Pancreas (tissue), 10 donors: ENCODE data around the gene EYA3. TPM values are rescaled to one million over a fixed set of nuclear protein-coding genes. Genes with fewer than 3 reads are reported as not detected.

Experiments used
- ATAC-seq, 4 donors: fragments of 200-7000 bp; cut with Tn5 transposase; one replicate each; pipeline versions ENCODE4 v1.8.0 to v1.9.1; 2020; ENCODE audit warnings: mild to moderate bottlenecking in 4 of 4, moderate library complexity in 4 of 4
- DNase-seq, 6 donors: peaks; one replicate each; pipeline ENCODE4 v3.0.0-alpha.2; 2020
- FAIRE-seq: peaks from 2 replicates; lab custom pipeline; 2012; peaks lifted over from hg19 to GRCh38; lab: Jason Lieb, UNC
- H3K27ac ChIP-seq, 4 donors: fragments of 200-600 bp; sonication (generic); 1 replicate in 3 of 4; 2 replicates in 1 of 4; pipeline versions ENCODE4 v1.5.0 to v1.8.0; 2020
- H3K27me3 ChIP-seq, 4 donors: fragments of 200-600 bp; one replicate each; pipeline ENCODE4 v1.8.0; 2021
- H3K36me3 ChIP-seq, 3 donors: fragments of 200-600 bp; sonication (generic) in 1 of 3; one replicate each; pipeline versions ENCODE4 v1.5.0 to v1.8.0; 2020 to 2021
- H3K4me1 ChIP-seq, 3 donors: fragments of 200-600 bp; one replicate each; pipeline ENCODE4 v1.8.0; 2021
- H3K4me3 ChIP-seq, 4 donors: fragments of 200-600 bp; sonication (generic) in 2 of 4; one replicate each; pipeline versions ENCODE4 v1.5.0 to v1.8.0; 2020 to 2021
- H3K9me3 ChIP-seq, 4 donors: fragments of 200-600 bp; one replicate each; pipeline ENCODE4 v1.8.0; 2021
- CTCF ChIP-seq, 4 donors: fragments of 200-600 bp; sonication (generic) in 3 of 4; IDR thresholded peaks; one replicate each; pipeline versions ENCODE4 v1.5.0 to v1.8.0; 2021; ENCODE audit warnings: antibody characterized with exemption in 4 of 4
- WGBS, 2 donors: extraction: QIAGEN DNeasy Blood & Tissue Kit; methylation state at CpG; one replicate each; pipeline ENCODE4 v1.1.7; 2013; 5-methylcytosine and 5-hydroxymethylcytosine counted together
- intact Hi-C, 3 donors: fragments of 100-400 bp; cut with DNase I; formaldehyde crosslinking; loops; one replicate each; pipeline versions ENCODE4 v1.11.1 to v1.14.2; 2022
- polyA plus RNA-seq, 2 donors: library from polyadenylated mRNA; stranded (reverse); fragments of 200-250 nt; gene quantifications; one replicate each; pipeline ENCODE4 v1.2.3, GENCODE V29; 2013
- total RNA-seq, 6 donors: library from RNA; stranded (reverse); fragmentation: NEBNext Ultra II Directional in 4 of 6; extraction: Animal tissue kit (Norgen Biotek cat#: 25700) in 4 of 6; gene quantifications; one replicate each; pipeline versions ENCODE4 v1.2.1 to v1.2.4, GENCODE V29; 2021 to 2023
- donor health status: healthy with polysubstance abuse.
- donor health status: DM: no; HTN: no; CAD: no; lungs with moderate emphysema.
- donor health status: DM: no; HTN: no; CAD: no.
- donor health status: control.
- donor health status: control.
- donor health status: Bipolar disorder and iron deficiency.
- donor health status: DM: yes; HTN: yes; CAD: no.
- donor health status: DM: no; HTN: no; CAD: no.
- donor health status: DM: no; HTN: no; CAD: no.
- donor health status: DM: yes; HTN: yes; CAD: no.

Gene EYA3
- total and polyA plus RNA-seq, 8 donors: 3.4 to 14.6 (median 6.9) TPM

GRCh38 chr1:28104866-28105467, 16.6 kb upstream of the EYA3 start:
- no peaks in the 10 kb centered on the region for H3K9me3 ChIP-seq
- peak overlapping the region in 3 of 4 donors; percentile 7 to 31 (median 23) for H3K4me3 ChIP-seq
- WGBS, 2 donors: 8 to 16% methylated on average over 11 of the region's 11 CpGs
- H3K4me1 ChIP-seq: no peaks in the 10 kb centered on the region
- TF ChIP-seq CTCF (IDR thresholded peaks at IDR 0.05): no peak
- H3K36me3 ChIP-seq: no peaks in the 10 kb centered on the region
- H3K27ac ChIP-seq: peak overlapping the region in 3 of 4 donors; percentile 18 to 65 (median 57)
- ATAC-seq: peak; percentile 98 to 100 (median 99)
- peak; percentile 62 to 81 (median 68) for DNase-seq
- no peaks in the 10 kb centered on the region for H3K27me3 ChIP-seq
- intact Hi-C loops: loop anchor here in 1 of 3 donors (10.0 kb wide), 1 partner anchor 100 kb away; no protein-coding TSS in a partner anchor
- FAIRE-seq: no peak

- H3K36me3 ChIP-seq: no peaks in the 10 kb centered on the region
- intact Hi-C loops: loop anchor here in 1 of 3 donors (10.0 kb wide), 1 partner anchor 103 kb away; no protein-coding TSS in a partner anchor
These were observed 13.8 kb upstream of the EYA3 start for GRCh38 chr1:28102189-28102588.

GRCh38 chr1:28099050-28099769, 10.8 kb upstream of the EYA3 start:
- intact Hi-C loops: no loop called here
- WGBS, 2 donors: 76 to 78% methylated on average over 5 of the region's 5 CpGs
- no peaks in the 10 kb centered on the region for H3K27me3 ChIP-seq
- no peaks in the 10 kb centered on the region for H3K36me3 ChIP-seq
- no peak overlapping the region for H3K4me3 ChIP-seq
- H3K4me1 ChIP-seq: no peaks in the 10 kb centered on the region
- H3K27ac ChIP-seq: no peak overlapping the region
- no peaks in the 10 kb centered on the region for H3K9me3 ChIP-seq
- no peak for FAIRE-seq
- no peak for DNase-seq
- ATAC-seq: no peak
- TF ChIP-seq CTCF (IDR thresholded peaks at IDR 0.05): no peak

More at GRCh38 chr1:28102189-28102588, 13.8 kb upstream of the EYA3 start:
- Histone ChIP-seq H3K4me1 (no peaks in the 10 kb centered on the region), H3K4me3 (no peak overlapping the region), H3K27ac (no peak overlapping the region), H3K9me3 (no peaks in the 10 kb centered on the region), H3K27me3 (no peaks in the 10 kb centered on the region)
- FAIRE-seq (no peak), DNase-seq (no peak), ATAC-seq (no peak)
- 65 to 78% methylated on average over 1 of the region's 1 CpG for WGBS, 2 donors
- no peak for TF ChIP-seq CTCF (IDR thresholded peaks at IDR 0.05)

GRCh38 chr1:28097100-28097472, 8.7 kb upstream of the EYA3 start:
- TF ChIP-seq CTCF (IDR thresholded peaks at IDR 0.05): no peak
- H3K27ac ChIP-seq: no peak overlapping the region
- intact Hi-C loops: no loop called here
- H3K9me3 ChIP-seq: no peaks in the 10 kb centered on the region
- H3K27me3 ChIP-seq: no peaks in the 10 kb centered on the region
- no peak for ATAC-seq
- no peaks in the 10 kb centered on the region for H3K36me3 ChIP-seq
- no peak overlapping the region for H3K4me3 ChIP-seq
- FAIRE-seq: no peak
- WGBS, 2 donors: 77 to 80% methylated on average over 4 of the region's 4 CpGs
- H3K4me1 ChIP-seq: no peaks in the 10 kb centered on the region
- no peak for DNase-seq
